GM18517 (cell line): ENCODE data around the gene CACNA1I.

Experiments
- ATAC-seq: cut with Tn5 transposase; IDR thresholded peaks from one replicate; pipeline ENCODE4 v1.9.1; 2021; ENCODE audit warnings: mild to moderate bottlenecking, moderate library complexity; ENCODE audit not compliant: unreplicated experiment

Gene CACNA1I

DNA sequence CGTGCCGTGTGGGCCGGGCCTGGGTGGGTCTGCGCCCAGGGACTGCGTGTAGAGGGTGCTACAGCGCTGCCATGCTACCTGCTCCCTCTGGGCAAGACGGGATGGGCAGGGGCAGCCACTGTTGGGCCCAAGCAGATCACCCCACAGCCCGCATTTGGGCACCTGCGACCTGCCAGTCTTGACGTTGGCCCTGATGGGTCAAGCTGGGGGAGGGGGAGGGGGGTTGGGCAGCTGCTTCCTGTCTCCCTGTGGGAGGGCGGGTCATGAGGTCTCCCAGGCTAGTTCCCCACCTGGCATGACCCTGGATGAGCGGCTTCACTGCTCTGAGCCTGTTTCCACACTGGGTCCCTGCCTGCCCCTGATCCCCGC is 35.2 kb upstream of the CACNA1I start:
- ATAC-seq = no peak

DNA sequence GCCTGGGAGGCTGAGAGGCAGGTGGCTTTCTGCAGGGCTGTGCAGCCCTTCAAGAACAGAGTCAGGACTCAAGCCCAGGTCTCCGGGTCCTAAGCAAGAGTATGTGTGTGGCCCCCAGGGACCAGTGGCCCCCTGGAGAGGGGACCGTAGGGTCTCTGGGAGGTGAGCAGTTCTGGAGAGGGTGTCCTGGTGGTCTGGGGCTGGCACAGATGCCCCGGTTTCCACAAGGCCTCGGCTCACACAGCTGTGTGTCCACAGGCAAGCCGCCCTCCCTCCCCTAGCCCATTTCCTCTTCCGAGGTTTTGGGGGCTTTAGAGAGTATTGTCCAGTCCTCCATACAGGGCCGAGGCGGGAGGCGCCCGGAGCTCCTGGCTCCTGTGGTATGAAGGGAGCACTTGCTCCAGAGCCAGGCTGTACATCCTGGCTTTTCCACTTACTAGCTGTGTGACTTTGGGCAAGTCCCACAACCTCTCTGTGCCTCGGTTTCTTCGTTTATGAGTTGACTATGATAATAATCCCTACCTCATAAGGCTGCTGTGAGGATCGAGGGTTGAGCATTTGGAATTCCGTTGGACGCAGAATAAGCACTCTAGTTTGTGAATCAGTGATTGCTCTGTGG is 34.6 kb upstream of the CACNA1I start:
- ATAC-seq = no peak

- ATAC-seq = no peak
Measured at GRCh38 chr22:39536711-39537110, 33.8 kb upstream of the CACNA1I start.

GRCh38 chr22:39537975-39538374 is 32.6 kb upstream of the CACNA1I start:
- no peak for ATAC-seq

- ATAC-seq = no peak
Measured at GRCh38 chr22:39543095-39543494, 27.5 kb upstream of the CACNA1I start.

DNA sequence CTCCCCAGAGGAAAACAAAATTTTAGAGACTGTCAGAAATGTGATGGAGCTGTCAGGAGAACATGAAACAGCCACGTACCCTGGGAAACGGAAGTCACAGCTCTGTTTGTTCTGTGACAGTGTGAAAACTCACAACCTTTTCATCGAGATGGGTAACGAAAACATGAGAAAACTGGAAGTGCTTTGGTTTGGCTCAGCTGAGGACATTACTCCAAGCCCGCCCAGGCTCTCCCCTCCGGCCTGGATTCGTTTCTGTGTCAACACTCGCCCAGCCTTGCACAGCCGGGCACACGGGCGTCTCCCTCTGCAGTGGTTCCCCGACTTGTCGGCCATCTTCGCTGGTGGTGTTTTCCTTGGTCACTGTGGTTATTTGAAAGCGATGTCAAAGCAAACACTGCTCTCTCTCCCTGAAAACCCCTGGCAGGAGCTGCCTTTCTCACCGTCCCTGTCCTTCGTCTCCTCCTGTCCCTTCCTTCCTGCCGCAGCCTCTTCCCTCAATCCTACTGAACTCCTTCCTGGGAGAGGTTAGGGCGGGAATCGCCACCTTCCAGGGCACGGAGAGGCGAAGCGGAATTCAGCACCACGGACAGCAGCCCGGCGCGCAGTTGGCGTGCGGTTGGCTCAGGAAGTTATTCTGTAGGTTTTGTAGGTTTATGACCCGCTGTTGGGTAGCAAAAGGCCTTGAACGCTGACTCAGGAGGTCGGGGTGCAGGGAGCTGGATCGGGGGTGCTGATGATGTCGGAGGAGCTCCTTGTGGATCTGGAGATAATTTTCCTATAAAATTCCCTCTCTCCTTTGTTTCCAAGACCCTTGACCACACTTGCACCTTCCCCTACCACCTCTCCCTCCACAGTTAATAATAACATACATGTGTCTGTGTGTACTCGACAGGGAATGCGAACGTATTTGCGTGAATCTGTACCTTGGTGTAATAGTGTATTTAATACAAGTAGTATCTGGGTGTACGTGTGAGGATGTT is 24.9 kb upstream of the CACNA1I start:
- ATAC-seq = no peak

DNA sequence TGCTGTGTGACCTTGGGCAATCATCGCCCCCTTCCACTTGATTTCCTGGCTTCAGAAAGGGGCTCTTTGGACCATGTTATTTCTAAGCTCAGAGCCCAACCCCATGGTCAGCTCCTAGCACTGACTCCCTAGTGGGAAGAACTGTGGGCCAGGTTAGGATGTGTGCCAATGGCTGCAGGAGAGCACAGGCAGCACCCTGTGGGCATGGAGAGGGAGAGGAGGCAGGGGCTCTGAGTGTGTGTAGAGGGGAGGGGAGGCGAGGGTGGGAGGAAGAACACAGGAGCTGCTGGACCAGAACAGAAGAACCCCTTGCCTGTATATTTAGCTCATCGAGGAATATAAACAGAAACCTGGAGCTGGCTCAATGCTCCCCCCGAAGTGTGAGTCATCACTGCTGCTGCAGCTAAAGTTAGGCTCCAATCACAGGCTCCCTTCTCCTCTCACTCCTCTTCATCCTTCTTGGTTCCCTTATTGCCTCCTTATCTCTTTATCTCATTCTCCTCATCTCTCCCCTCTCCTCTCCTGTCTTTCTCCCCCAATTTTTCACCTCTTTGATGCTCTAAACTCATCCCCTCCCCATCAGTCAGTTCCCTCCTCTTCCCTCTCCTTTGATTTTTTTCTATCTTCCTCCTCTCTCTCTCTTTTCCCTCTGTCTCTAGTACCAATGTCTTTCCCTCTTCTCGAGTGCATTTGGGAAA is 23.5 kb upstream of the CACNA1I start:
- ATAC-seq = no peak

DNA sequence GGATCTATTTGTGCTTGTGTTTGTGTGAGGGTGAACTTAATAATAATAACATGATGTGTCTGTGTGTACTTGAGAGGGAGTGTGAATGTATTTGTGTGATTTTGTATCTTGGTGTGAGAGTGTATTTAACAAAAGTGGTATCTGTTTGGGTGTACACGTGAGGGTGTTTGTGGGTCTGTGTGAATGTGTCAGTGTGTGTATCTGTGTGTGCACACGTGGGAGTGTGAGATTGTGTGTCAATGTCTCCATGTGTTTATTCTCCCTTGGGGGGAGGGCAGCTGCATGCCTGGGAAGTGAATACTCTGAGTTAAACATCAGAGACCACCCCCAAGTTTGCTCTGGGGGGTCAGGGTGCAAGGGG is 23.0 kb upstream of the CACNA1I start:
- ATAC-seq = no peak

- no peak for ATAC-seq
Measured at GRCh38 chr22:39553429-39553828, 17.1 kb upstream of the CACNA1I start.

DNA sequence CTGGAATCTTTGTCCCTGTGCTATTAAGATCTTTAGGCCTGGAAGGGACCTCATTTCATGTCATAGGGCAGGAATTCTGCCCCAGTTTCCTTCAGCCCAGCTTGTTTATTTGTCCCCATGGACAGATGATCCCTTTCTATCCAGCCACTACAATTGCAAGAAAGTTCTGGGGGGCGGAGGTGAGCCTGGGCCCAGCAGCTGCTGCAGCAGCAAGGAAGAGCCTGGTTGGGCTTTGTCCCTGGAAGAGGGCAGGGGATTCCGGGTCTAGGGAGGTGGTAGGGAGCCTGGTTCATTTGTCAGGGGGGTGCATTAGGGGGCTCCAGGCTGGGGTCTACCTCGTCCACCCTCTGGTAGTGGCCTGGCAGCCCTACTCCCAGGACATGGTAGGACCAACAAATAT is 16.4 kb upstream of the CACNA1I start:
- ATAC-seq = no peak

- ATAC-seq = no peak
Measured at GRCh38 chr22:39556970-39557841, 13.3 kb upstream of the CACNA1I start.

DNA sequence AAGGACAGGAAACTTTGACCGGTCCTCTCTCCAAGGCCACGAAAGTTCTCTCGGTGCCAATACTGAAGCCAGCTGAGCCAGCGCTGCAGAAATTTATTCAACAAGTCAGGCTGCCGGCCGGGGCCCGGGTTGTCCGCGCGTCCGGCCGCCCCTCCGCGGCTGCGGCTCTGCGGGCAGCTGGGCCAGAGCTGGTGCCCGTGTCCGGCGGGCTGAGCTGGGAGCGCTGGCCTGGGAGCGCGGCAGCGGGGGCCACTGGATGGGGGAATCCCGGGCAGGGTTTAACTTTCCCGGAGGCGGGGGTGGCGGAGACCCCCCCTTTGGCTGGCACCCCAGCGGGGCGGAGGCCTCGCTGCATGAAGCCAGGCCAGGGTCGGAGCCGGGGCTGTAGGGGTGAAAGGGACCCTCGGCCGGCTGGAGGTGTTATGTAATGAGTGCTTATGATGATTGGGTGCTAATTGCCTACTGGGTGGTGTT is 12.3 kb upstream of the CACNA1I start:
- no peak for ATAC-seq

DNA sequence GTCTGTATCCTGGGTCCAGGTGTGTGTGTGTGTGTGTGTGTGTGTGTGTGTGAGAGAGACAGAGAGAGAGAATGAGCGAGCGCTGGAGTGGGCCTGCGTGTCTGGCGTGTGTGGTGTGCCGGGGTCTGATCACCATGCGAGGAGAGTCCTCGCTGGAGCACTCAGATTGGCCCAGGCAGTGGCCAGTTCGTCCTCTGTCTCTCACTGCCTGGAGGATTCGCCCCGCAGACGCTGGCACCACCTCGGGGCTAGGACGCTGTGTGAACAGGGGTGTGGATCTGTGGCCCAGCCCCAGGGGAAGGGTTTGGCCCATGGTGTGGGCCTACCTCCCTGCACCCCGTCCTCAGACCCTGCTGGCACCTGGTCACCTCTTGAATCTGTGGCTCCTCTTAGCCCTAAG is 11.6 kb upstream of the CACNA1I start:
- ATAC-seq = no peak

- ATAC-seq = no peak
Measured at GRCh38 chr22:39559456-39560105, 11.0 kb upstream of the CACNA1I start.

DNA sequence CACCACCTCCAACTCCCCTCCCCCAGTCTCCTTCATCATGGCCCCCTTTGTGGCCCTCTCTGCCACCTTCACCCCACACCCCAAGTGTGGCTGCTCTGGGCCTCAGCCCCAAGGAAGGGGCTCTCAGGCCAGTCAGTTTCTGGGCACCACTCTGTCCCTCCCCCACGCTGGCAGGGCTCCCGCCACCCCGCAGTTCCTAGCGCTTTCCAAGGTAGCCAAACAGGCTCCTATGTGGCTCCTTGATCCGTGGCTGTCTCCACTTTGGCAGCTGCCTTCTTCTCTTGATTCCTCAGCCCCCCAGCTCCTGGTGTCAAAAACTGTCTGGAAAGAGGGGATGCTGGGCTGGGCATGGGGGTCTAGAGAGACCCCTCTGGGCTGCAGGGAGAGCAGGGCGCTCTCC is 10.4 kb upstream of the CACNA1I start:
- no peak for ATAC-seq

DNA sequence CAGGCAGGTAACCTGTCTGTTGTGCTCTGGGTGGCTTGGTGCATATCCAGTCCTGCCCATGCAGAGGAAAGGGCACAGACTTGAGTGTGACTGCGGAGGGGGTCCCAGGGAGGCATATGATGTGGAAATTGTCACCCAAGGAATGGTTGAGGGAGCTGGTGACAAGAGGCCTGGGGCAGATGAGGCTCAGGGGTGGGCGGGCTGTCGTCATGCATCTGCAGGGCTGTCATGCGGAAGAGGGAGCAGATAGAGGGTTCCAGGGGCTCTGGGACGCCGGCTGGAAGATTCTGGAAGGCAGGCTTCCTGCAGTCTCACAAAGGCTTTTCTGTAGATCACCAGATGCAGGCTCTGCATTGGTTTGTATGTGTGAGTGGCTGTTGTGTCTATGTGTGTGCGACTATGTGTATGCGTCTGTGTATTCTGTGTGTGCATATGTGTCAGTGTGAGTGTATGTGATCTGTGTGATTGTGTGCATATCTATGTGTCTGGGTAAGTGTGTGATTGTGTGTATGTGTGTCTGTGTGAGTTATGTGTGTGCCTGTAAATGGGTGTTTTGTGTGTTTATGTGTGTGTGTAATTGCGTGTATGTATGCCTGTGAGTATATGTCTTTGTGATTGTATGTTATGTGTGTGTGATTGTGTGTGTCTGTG is 7.6 kb upstream of the CACNA1I start:
- no peak for ATAC-seq

- no peak for ATAC-seq
Measured at GRCh38 chr22:39563571-39564428, 6.8 kb upstream of the CACNA1I start.

GRCh38 chr22:39565414-39565944 is 5.1 kb upstream of the CACNA1I start:
- ATAC-seq = no peak
